H1 (cell line): ENCODE data around the gene VPS54. TPM values are rescaled to one million over a fixed set of nuclear protein-coding genes. Genes with fewer than 3 reads are reported as not detected.

Experiments used
- CEBPB ChIP-seq: IDR thresholded peaks from 2 replicates; pipeline ENCODE4 v1.6.1; 2012; ENCODE audit warnings: low read depth, low read length
- HDAC2 ChIP-seq, 2 experiments: fragments of 300-600 bp in 1 of 2; sonication (generic) in 1 of 2; IDR thresholded peaks; 2 replicates each; pipeline ENCODE4 v1.6.1; 2011 to 2012; ENCODE audit warnings: low read depth in 2 of 2, low read length in 2 of 2, mild to moderate bottlenecking in 2 of 2, moderate library complexity in 2 of 2, borderline replicate concordance in 1 of 2, inconsistent platforms in 1 of 2
- TCF12 ChIP-seq: IDR thresholded peaks from 2 replicates; pipeline ENCODE4 v1.6.1; 2011; ENCODE audit warnings: low read depth, mild to moderate bottlenecking, low read length
- polyA plus RNA-seq, 7 experiments: library from polyadenylated mRNA; depleted of rRNA in 3 of 7; stranded (reverse) in 5 of 7; unstranded in 2 of 7; fragments of >200 nt in 5 of 7; fragments of 200-250 nt in 2 of 7; gene quantifications; 1 replicate in 5 of 7; 2 replicates in 1 of 7; 4 replicates in 1 of 7; pipeline versions ENCODE4 v1.2.1 to v1.2.3, GENCODE V29; 2011 to 2013; ENCODE audit warnings: missing spikeins in 2 of 7, mixed read lengths in 2 of 7
- total RNA-seq: library from RNA; stranded (reverse); fragmentation: NEBNext Ultra II Directional; extraction: Animal tissue kit (Norgen Biotek cat#: 25700); gene quantifications from 2 replicates; pipeline ENCODE4 v1.2.1, GENCODE V29; 2021

Gene VPS54
- total and polyA plus RNA-seq, 2 of the 8 experiments (the other 6 are each of a cell fraction or from before 2014, with no cell fraction given), result 3.6 to 13.2 TPM

GRCh38 chr2:63984606-63985359 lies 34.4 kb downstream of the VPS54 start (continued):
- TF ChIP-seq HDAC2 (IDR thresholded peaks at IDR 0.05; ENCODE audit: borderline replicate concordance in 1 of 2, low read depth in 2 of 2, low read length in 2 of 2) (no peak), TCF12 (no peak), CEBPB (no peak)
- TF ChIP-seq, all 59 proteins: peak for 0
